H1 (cell line): ENCODE measurements around the gene UQCRQ. TPM values are rescaled to one million over a fixed set of nuclear protein-coding genes. Genes with fewer than 3 reads are reported as not detected.

Source experiments
- ATF3 ChIP-seq: IDR thresholded peaks from 2 replicates; pipeline ENCODE4 v1.6.1; 2011; ENCODE audit warnings: low read depth, mild to moderate bottlenecking, low read length; ENCODE audit not compliant: insufficient read depth
- CHD7 ChIP-seq: fragments of 300-600 bp; sonication (generic); IDR thresholded peaks from 2 replicates; pipeline ENCODE4 v1.7.1; 2012; ENCODE audit warnings: low read length, moderate library complexity, mild to moderate bottlenecking, inconsistent platforms; ENCODE audit not compliant: insufficient replicate concordance
- CREB1 ChIP-seq: IDR thresholded peaks from 2 replicates; pipeline ENCODE4 v1.6.1; 2012; ENCODE audit warnings: inconsistent platforms
- E2F6 ChIP-seq: IDR thresholded peaks from 2 replicates; pipeline ENCODE4 v1.6.1; 2012; ENCODE audit warnings: inconsistent platforms
- FOSL1 ChIP-seq: IDR thresholded peaks from 2 replicates; pipeline ENCODE4 v1.6.1; 2011; ENCODE audit warnings: mild to moderate bottlenecking, low read depth, low read length, moderate library complexity; ENCODE audit not compliant: insufficient read depth
- GABPA ChIP-seq: IDR thresholded peaks from 2 replicates; pipeline ENCODE4 v1.6.1; 2011; ENCODE audit warnings: mild to moderate bottlenecking, low read length, moderate library complexity, borderline replicate concordance; ENCODE audit not compliant: insufficient read depth
- POLR2AphosphoS5 ChIP-seq: IDR thresholded peaks from 2 replicates; pipeline ENCODE4 v1.6.1; 2011; ENCODE audit warnings: low read depth, low read length
- RBBP5 ChIP-seq: IDR thresholded peaks from 2 replicates; pipeline ENCODE4 v1.7.1; 2012; ENCODE audit warnings: low read depth, mild to moderate bottlenecking, inconsistent platforms, low read length, moderate library complexity, borderline replicate concordance
- SIN3A ChIP-seq, 2 experiments: IDR thresholded peaks in 1 of 2; conservative IDR thresholded peaks in 1 of 2; 2 replicates each; pipeline ENCODE4 v1.6.1; 2011 to 2012; ENCODE audit warnings: low read length in 2 of 2, improper control_type of control experiment in 1 of 2, low read depth in 1 of 2, mild to moderate bottlenecking in 1 of 2
- ZNF274 ChIP-seq: IDR thresholded peaks from 2 replicates; pipeline ENCODE4 v1.7.0; 2012; ENCODE audit warnings: low read length, borderline replicate concordance; ENCODE audit errors: extremely low read depth
- polyA plus RNA-seq, 7 experiments: library from polyadenylated mRNA; depleted of rRNA in 3 of 7; stranded (reverse) in 5 of 7; unstranded in 2 of 7; fragments of >200 nt in 5 of 7; fragments of 200-250 nt in 2 of 7; gene quantifications; 1 replicate in 5 of 7; 2 replicates in 1 of 7; 4 replicates in 1 of 7; pipeline versions ENCODE4 v1.2.1 to v1.2.3, GENCODE V29; 2011 to 2013; ENCODE audit warnings: missing spikeins in 2 of 7, mixed read lengths in 2 of 7
- total RNA-seq: library from RNA; stranded (reverse); fragmentation: NEBNext Ultra II Directional; extraction: Animal tissue kit (Norgen Biotek cat#: 25700); gene quantifications from 2 replicates; pipeline ENCODE4 v1.2.1, GENCODE V29; 2021

Gene UQCRQ
- total and polyA plus RNA-seq, 2 of the 8 experiments (the other 6 are each of a cell fraction or from before 2014, with no cell fraction given), result 177 to 293 TPM

- TF ChIP-seq CHD7, result no peak
- no peak for TF ChIP-seq FOSL1
- no peak for TF ChIP-seq ZNF274
- TF ChIP-seq POLR2AphosphoS5, result no peak
- TF ChIP-seq ATF3, result no peak
- no peak for TF ChIP-seq SIN3A (conservative IDR thresholded peaks at IDR 0.05 in 1 of 2, IDR thresholded peaks at IDR 0.05 in 1 of 2; ENCODE audit: low read depth in 1 of 2, low read length in 2 of 2)
- TF ChIP-seq E2F6, result no peak
- TF ChIP-seq GABPA, result no peak
- no peak for TF ChIP-seq CREB1
- no peak for TF ChIP-seq RBBP5
- TF ChIP-seq, all 59 proteins: peak for 0
Measured at GRCh38 chr5:132853790-132854189, 12.7 kb upstream of the UQCRQ start (continued).
